ENCODE measurements around the gene TDO2. TPM values are rescaled to one million over a fixed set of nuclear protein-coding genes. Genes with fewer than 3 reads are reported as not detected.
"Not testable (repeated sequence)": the region's sequence is repeated elsewhere in the genome, so short reads cannot be mapped to it uniquely, and the experiment has no call there.

Gene TDO2
- total and polyA plus RNA-seq, 2 experiments from 2014 or later, result 149 to 253 TPM

DNA sequence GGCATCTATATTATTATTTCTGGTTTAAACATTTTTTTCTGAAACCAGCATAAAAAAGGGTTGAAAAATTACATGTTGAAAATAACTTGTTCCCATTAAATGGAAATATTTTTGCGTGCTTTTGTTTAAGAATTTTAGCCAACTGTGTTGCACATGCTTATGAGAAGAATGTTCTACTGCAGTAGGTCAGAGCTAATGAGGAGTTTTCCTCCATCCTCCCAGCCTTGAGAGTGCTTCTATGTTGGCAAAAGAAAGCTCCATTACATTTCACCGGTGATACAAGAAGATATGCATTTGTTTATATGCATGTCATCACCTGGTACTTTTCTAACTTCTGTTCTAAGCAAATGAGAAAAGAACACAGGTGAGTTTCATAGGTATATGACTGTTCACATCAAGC lies 13.6 kb upstream of the TDO2 start:
- Histone ChIP-seq H3K27ac (no peak overlapping the region), H3K27me3 (no peaks in the 10 kb centered on the region), H3K79me2 (no peaks in the 10 kb centered on the region), H4K20me1 (ENCODE audit: insufficient read depth, poor library complexity, severe bottlenecking) (no peaks in the 10 kb centered on the region), H3K9me2 (replicated peaks; ENCODE audit: insufficient read depth) (no peaks in the 10 kb centered on the region), H3K4me2 (no peak overlapping the region), H3K4me1 (ENCODE audit: insufficient read depth) (peaks cover 12% of the 10 kb centered on the region), H3K9me3 (ENCODE audit: low read depth) (peaks cover 7% of the 10 kb centered on the region), H2AFZ (no peak overlapping the region), H3K4me3 (no peak overlapping the region), H3K36me3 (replicated peaks; ENCODE audit: insufficient read depth, low read depth) (no peaks in the 10 kb centered on the region)
- no peak for DNase-seq (ENCODE audit: low spot score)
- TF ChIP-seq, protein P1, sequence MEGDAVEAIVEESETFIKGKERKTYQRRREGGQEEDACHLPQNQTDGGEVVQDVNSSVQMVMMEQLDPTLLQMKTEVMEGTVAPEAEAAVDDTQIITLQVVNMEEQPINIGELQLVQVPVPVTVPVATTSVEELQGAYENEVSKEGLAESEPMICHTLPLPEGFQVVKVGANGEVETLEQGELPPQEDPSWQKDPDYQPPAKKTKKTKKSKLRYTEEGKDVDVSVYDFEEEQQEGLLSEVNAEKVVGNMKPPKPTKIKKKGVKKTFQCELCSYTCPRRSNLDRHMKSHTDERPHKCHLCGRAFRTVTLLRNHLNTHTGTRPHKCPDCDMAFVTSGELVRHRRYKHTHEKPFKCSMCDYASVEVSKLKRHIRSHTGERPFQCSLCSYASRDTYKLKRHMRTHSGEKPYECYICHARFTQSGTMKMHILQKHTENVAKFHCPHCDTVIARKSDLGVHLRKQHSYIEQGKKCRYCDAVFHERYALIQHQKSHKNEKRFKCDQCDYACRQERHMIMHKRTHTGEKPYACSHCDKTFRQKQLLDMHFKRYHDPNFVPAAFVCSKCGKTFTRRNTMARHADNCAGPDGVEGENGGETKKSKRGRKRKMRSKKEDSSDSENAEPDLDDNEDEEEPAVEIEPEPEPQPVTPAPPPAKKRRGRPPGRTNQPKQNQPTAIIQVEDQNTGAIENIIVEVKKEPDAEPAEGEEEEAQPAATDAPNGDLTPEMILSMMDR (IDR thresholded peaks at IDR 0.05; ENCODE audit: poor library complexity), result no peak
- TF ChIP-seq EZH2 (IDR thresholded peaks at IDR 0.05; ENCODE audit: borderline replicate concordance) (no peak), EZH2phosphoT487 (IDR thresholded peaks at IDR 0.05; ENCODE audit: low read depth, severe bottlenecking, unreplicated experiment) (no peak)
- WGBS (ENCODE audit: low lambda C conversion rate, missing lambda C conversion rate), result 97% methylated on average over 2 of the region's 2 CpGs

DNA sequence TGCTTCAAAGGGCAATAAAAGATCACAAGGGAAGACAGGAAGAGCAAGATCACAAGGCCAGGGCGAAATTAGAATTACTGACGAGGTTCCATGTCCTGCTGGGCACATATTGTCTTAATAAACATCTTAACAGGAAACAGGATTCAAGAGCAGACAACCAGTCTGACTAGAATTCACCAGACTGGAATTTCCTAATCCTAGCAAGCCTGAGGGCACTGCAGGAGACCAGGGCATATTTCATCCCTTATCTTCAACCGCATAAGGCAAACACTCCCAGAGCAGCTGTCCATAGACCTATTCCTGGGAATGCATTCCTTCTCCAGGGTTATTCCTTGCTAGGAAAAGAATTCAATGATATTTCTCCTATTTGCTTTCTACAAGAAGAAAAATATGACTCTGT lies 12.4 kb upstream of the TDO2 start:
- Histone ChIP-seq H3K9me2 (replicated peaks; ENCODE audit: insufficient read depth) (no peaks in the 10 kb centered on the region), H3K4me1 (ENCODE audit: insufficient read depth) (peaks cover 12% of the 10 kb centered on the region), H4K20me1 (ENCODE audit: insufficient read depth, poor library complexity, severe bottlenecking) (no peaks in the 10 kb centered on the region), H3K27ac (no peak overlapping the region), H3K4me3 (no peak overlapping the region), H3K9me3 (ENCODE audit: low read depth) (peaks cover 7% of the 10 kb centered on the region), H3K4me2 (no peak overlapping the region), H3K79me2 (no peaks in the 10 kb centered on the region), H3K36me3 (replicated peaks; ENCODE audit: insufficient read depth, low read depth) (no peaks in the 10 kb centered on the region), H3K27me3 (no peaks in the 10 kb centered on the region), H2AFZ (no peak overlapping the region)
- DNase-seq (ENCODE audit: low spot score), result no peak
- no peak for TF ChIP-seq EZH2phosphoT487 (IDR thresholded peaks at IDR 0.05; ENCODE audit: low read depth, severe bottlenecking, unreplicated experiment)
- TF ChIP-seq EZH2 (IDR thresholded peaks at IDR 0.05; ENCODE audit: borderline replicate concordance), result no peak
- TF ChIP-seq, protein P1 (IDR thresholded peaks at IDR 0.05; ENCODE audit: poor library complexity), result no peak
- WGBS (ENCODE audit: low lambda C conversion rate, missing lambda C conversion rate), result 60% methylated on average over 3 of the region's 3 CpGs

DNA sequence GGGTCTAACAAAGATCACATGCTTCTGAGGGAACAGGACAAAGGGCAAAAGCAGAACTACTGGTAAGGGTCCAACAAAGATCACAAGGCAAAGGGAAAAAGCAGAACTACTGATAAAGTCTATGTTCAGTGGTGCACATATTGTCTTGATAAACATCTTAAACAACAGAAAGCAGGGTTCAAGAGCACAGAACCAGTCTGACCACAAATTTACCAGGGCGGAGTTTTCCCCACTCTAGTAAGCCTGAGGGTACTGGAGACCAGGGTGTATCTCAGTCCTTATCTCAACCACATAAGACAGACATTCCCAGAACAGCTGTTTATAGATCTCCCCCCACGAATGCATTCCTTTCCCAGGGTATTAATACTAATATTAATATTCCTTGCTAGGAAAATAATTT lies 5.1 kb upstream of the TDO2 start:
- not testable (repeated sequence) for H4K20me1 ChIP-seq (ENCODE audit: insufficient read depth, poor library complexity, severe bottlenecking); DNase-seq (ENCODE audit: low spot score); H3K27ac ChIP-seq; H3K9me3 ChIP-seq (ENCODE audit: low read depth); H3K9me2 ChIP-seq (replicated peaks; ENCODE audit: insufficient read depth); H3K4me2 ChIP-seq; H2AFZ ChIP-seq; H3K36me3 ChIP-seq (replicated peaks; ENCODE audit: insufficient read depth, low read depth); H3K79me2 ChIP-seq; H3K4me3 ChIP-seq; H3K27me3 ChIP-seq
- 85% methylated on average over 2 of the region's 2 CpGs for WGBS (ENCODE audit: low lambda C conversion rate, missing lambda C conversion rate)
- H3K4me1 ChIP-seq (ENCODE audit: insufficient read depth), result peaks cover 14% of the 10 kb centered on the region

DNA sequence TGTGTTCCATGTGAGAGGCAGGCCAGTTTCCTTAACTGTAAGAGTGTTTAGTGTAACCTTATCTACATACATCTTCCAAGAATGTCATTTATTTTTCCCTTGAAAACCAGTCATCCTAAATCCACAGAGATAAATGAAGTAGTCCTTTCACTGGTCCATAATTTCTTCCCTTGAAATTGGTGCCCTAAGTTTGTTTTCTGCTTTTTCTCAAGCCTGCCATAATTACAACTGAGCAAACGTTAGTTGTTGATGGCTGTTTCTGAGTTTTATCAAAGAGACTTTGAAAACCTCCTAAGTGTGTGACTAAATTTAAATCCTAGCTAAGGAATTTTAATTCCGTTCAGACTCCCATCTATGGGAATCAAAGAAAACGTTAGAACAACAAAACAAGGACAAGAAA lies 3.6 kb upstream of the TDO2 start:
- DNase-seq (ENCODE audit: low spot score), result no peak
- H3K79me2 ChIP-seq, result no peaks in the 10 kb centered on the region
- peak overlapping the region; percentile 26 for H3K27ac ChIP-seq
- H3K36me3 ChIP-seq (replicated peaks; ENCODE audit: insufficient read depth, low read depth), result no peaks in the 10 kb centered on the region
- 26% methylated on average over 3 of the region's 3 CpGs for WGBS (ENCODE audit: low lambda C conversion rate, missing lambda C conversion rate)
- no peaks in the 10 kb centered on the region for H4K20me1 ChIP-seq (ENCODE audit: insufficient read depth, poor library complexity, severe bottlenecking)
- H2AFZ ChIP-seq, result no peak overlapping the region
- H3K4me1 ChIP-seq (ENCODE audit: insufficient read depth), result peaks cover 14% of the 10 kb centered on the region
- H3K27me3 ChIP-seq, result no peaks in the 10 kb centered on the region
- no peaks in the 10 kb centered on the region for H3K9me3 ChIP-seq (ENCODE audit: low read depth)
- H3K4me2 ChIP-seq, result peak overlapping the region; percentile 4
- H3K4me3 ChIP-seq, result no peak overlapping the region
- no peaks in the 10 kb centered on the region for H3K9me2 ChIP-seq (replicated peaks; ENCODE audit: insufficient read depth)
- no peak for TF ChIP-seq EZH2 (IDR thresholded peaks at IDR 0.05; ENCODE audit: borderline replicate concordance)
- no peak for TF ChIP-seq EZH2phosphoT487 (IDR thresholded peaks at IDR 0.05; ENCODE audit: low read depth, severe bottlenecking, unreplicated experiment)
- TF ChIP-seq, protein P1 (IDR thresholded peaks at IDR 0.05; ENCODE audit: poor library complexity), result no peak
